GM06990 (cell line): ENCODE data around the gene C12orf43.

Source experiments
- DNase-seq: peaks from one replicate; pipeline ENCODE4 v3.0.0-alpha.2; 2011; ENCODE audit not compliant: insufficient read length; ENCODE audit errors: extremely low read depth
- H3K27me3 ChIP-seq: replicated peaks from 2 replicates; pipeline ENCODE4 v1.6.0; 2011; ENCODE audit warnings: low read length; ENCODE audit not compliant: control insufficient read depth, insufficient read depth
- H3K36me3 ChIP-seq: 2 replicates; pipeline ENCODE4 v1.5.1; 2011; ENCODE audit warnings: low read length; ENCODE audit not compliant: control insufficient read depth, insufficient read depth
- H3K4me3 ChIP-seq: replicated peaks from 2 replicates; pipeline ENCODE4 v1.5.1; 2011; ENCODE audit warnings: low read depth, mild to moderate bottlenecking, control low read depth, low read length
- TF ChIP-seq, protein P1 (sequence below): IDR thresholded peaks from 2 replicates; pipeline ENCODE4 v1.5.1; 2011; ENCODE audit warnings: low read length, control low read depth, mild to moderate bottlenecking, inconsistent platforms; ENCODE audit not compliant: insufficient read depth, poor library complexity, severe bottlenecking

The C12orf43 gene

DNA sequence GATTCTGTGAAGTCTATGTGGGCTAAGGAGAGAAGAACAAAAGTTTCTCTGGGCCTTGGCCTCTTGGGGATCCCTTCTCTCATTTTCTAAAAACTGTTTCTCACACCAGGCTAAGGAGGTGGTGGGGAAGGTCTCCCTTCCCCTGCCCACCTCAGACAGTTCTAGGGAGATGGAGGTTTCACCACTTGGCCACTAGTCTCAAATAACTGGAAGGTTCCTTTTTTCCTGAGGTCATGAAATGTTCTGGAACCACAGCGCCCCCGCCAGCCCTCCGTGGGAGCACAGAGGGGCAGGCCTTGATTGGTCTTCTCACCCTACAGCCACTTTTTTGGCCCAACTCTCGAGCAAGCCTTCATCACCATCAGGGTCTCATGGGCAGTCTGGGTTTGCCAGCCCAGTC, 12.6 kb downstream of the C12orf43 start:
- H3K36me3 ChIP-seq = peaks cover 22% of the 10 kb centered on the region
- no peaks in the 10 kb centered on the region for H3K27me3 ChIP-seq
- no peak overlapping the region for H3K4me3 ChIP-seq
- DNase-seq = no peak
- TF ChIP-seq, protein P1, sequence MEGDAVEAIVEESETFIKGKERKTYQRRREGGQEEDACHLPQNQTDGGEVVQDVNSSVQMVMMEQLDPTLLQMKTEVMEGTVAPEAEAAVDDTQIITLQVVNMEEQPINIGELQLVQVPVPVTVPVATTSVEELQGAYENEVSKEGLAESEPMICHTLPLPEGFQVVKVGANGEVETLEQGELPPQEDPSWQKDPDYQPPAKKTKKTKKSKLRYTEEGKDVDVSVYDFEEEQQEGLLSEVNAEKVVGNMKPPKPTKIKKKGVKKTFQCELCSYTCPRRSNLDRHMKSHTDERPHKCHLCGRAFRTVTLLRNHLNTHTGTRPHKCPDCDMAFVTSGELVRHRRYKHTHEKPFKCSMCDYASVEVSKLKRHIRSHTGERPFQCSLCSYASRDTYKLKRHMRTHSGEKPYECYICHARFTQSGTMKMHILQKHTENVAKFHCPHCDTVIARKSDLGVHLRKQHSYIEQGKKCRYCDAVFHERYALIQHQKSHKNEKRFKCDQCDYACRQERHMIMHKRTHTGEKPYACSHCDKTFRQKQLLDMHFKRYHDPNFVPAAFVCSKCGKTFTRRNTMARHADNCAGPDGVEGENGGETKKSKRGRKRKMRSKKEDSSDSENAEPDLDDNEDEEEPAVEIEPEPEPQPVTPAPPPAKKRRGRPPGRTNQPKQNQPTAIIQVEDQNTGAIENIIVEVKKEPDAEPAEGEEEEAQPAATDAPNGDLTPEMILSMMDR = no peak

DNA sequence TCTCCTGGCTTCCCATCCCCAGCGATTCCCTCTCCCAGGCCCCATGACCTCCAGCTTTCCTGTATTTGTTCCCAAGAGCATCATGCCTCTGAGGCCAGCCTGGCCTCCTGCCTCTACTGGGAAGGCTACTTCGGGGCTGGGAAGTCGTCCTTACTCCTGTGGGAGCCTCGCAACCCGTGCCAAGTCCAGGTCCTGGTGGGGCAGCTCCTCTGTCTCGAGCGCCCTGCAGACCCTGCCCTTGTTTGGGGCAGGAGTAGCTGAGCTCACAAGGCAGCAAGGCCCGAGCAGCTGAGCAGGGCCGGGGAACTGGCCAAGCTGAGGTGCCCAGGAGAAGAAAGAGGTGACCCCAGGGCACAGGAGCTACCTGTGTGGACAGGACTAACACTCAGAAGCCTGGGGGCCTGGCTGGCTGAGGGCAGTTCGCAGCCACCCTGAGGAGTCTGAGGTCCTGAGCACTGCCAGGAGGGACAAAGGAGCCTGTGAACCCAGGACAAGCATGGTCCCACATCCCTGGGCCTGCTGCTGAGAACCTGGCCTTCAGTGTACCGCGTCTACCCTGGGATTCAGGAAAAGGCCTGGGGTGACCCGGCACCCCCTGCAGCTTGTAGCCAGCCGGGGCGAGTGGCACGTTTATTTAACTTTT, 14.3 kb downstream of the C12orf43 start:
- no peak for DNase-seq
- no peaks in the 10 kb centered on the region for H3K27me3 ChIP-seq
- TF ChIP-seq, protein P1 = no peak
- H3K4me3 ChIP-seq = no peak overlapping the region
- peaks cover 18% of the 10 kb centered on the region for H3K36me3 ChIP-seq

DNA sequence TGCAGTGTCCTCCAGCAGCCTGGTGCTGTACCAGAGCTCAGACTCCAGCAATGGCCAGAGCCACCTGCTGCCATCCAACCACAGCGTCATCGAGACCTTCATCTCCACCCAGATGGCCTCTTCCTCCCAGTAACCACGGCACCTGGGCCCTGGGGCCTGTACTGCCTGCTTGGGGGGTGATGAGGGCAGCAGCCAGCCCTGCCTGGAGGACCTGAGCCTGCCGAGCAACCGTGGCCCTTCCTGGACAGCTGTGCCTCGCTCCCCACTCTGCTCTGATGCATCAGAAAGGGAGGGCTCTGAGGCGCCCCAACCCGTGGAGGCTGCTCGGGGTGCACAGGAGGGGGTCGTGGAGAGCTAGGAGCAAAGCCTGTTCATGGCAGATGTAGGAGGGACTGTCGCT, 15.2 kb downstream of the C12orf43 start:
- DNase-seq = no peak
- Histone ChIP-seq H3K36me3 (peaks cover 16% of the 10 kb centered on the region), H3K4me3 (no peak overlapping the region), H3K27me3 (no peaks in the 10 kb centered on the region)
- TF ChIP-seq, protein P1 = no peak

DNA sequence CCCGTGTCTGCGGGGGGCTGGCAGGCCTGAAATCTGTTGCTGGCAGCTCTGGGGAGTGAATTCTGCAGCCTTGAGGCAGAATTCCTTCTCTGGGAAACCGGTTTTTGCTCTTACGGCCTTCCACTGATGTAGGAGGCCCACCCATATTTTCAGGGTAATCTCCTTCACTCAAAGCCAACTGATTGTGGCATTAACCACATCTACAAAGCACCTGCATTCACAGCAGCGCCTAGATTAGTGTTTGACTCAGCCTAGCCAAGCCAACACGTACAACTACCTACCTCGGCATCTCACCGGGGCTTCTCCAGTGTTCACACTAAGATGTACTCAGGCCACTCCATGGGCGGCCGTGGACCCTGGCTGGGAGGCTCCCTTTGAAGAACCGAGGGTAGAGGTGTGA, 15.8 kb downstream of the C12orf43 start:
- Histone ChIP-seq H3K27me3 (no peaks in the 10 kb centered on the region), H3K36me3 (peaks cover 14% of the 10 kb centered on the region), H3K4me3 (no peak overlapping the region)
- TF ChIP-seq, protein P1 = no peak
- no peak for DNase-seq

DNA sequence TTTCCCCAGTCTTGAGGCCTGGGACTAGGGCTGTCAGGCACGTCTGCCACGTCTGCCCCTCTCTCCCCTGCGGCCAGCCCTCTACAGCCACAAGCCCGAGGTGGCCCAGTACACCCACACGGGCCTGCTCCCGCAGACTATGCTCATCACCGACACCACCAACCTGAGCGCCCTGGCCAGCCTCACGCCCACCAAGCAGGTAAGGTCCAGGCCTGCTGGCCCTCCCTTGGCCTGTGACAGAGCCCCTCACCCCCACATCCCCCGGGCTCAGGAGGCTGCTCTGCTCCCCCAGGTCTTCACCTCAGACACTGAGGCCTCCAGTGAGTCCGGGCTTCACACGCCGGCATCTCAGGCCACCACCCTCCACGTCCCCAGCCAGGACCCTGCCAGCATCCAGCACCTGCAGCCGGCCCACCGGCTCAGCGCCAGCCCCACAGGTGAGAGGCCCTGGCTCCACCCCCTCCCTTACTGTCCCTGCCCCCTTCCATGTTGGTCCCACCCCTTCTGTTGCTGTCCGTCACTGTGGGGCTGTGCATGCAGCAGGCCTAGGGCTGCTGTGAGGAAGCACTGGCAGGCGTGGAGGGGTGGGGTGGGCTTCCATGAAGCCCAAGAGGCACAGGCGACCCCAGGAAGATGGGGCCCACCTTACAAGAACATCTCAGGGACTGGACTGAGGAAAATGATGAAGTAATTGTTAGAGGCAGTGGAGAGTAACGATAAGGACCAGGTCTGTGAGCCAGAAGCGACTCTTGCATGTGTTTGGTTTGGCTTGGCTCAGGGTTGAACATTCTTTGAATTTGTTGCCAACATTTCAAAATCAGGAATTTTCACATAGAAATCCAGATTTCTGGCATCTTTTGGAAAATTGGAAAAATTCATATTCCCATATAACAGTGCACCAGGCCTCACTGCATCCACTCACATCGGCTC, 16.8 kb downstream of the C12orf43 start:
- TF ChIP-seq, protein P1 = no peak
- DNase-seq = no peak
- H3K36me3 ChIP-seq = peaks cover 11% of the 10 kb centered on the region
- no peaks in the 10 kb centered on the region for H3K27me3 ChIP-seq
- H3K4me3 ChIP-seq = no peak overlapping the region
